ENCODE data around the gene SIK3. TPM values are rescaled to one million over a fixed set of nuclear protein-coding genes. Genes with fewer than 3 reads are reported as not detected.

The SIK3 gene
- total RNA-seq, 1 experiment from 2014 or later, result 34.4 TPM

DNA sequence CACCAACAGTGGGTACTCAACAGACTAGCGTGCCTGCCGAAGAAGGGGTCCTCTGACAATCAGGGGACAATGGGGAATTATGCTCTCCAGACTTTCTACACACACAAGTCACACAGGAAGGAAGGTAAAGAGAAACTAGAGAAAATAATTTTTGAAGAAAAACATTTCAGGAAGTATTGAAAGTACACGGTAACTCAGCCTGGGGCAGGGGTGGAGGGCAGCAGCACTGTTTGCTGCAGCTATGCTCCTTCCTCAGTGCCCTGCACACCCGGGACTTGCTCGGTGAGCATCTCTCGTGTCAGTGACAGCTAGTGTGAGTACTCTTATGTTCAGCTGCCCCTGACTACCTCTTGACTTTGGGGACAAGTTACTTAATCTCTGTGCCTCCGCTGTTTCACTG is 242.8 kb downstream of the SIK3 start (continued):
- TF ChIP-seq, protein P1, sequence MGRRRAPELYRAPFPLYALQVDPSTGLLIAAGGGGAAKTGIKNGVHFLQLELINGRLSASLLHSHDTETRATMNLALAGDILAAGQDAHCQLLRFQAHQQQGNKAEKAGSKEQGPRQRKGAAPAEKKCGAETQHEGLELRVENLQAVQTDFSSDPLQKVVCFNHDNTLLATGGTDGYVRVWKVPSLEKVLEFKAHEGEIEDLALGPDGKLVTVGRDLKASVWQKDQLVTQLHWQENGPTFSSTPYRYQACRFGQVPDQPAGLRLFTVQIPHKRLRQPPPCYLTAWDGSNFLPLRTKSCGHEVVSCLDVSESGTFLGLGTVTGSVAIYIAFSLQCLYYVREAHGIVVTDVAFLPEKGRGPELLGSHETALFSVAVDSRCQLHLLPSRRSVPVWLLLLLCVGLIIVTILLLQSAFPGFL (CRISPR knock-in tag; IDR thresholded peaks at IDR 0.05; ENCODE audit: borderline replicate concordance), result no peak
- TF ChIP-seq NR3C1 (CRISPR knock-in tag; conservative IDR thresholded peaks at IDR 0.05; ENCODE audit: low read depth), result no peak

- no peaks in the 10 kb centered on the region; the same call in 1 of the 2 replicates for H3K27me3 Mint-ChIP-seq (ENCODE audit: low read depth)
- H3K4me1 Mint-ChIP-seq, result no peaks in the 10 kb centered on the region
- ATAC-seq (no peak), DNase-seq (ENCODE audit: low spot score) (no peak)
- H3K4me3 Mint-ChIP-seq, result no peak overlapping the region
- peaks cover 21% of the 10 kb centered on the region for H3K36me3 Mint-ChIP-seq
- CTCF ChIA-PET, result interaction anchor here (1.3 to 2.5 kb wide), 2 partner anchors 62 to 63 kb away, joined by 4 to 10 read pairs; partner anchors contain the start of gene APOA5
- no peaks in the 10 kb centered on the region for H3K9me3 Mint-ChIP-seq
- POLR2A ChIA-PET, result no interaction called here
- TF ChIP-seq SP1 (CRISPR knock-in tag; conservative IDR thresholded peaks at IDR 0.05), result no peak
- no peak for TF ChIP-seq CREM (CRISPR knock-in tag; IDR thresholded peaks at IDR 0.05)
- TF ChIP-seq, protein P2, sequence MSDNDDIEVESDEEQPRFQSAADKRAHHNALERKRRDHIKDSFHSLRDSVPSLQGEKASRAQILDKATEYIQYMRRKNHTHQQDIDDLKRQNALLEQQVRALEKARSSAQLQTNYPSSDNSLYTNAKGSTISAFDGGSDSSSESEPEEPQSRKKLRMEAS (CRISPR knock-in tag; IDR thresholded peaks at IDR 0.05), result no peak
- TF ChIP-seq EMX1 (CRISPR knock-in tag; IDR thresholded peaks at IDR 0.05), result no peak
- TF ChIP-seq RELA (CRISPR knock-in tag; IDR thresholded peaks at IDR 0.05; ENCODE audit: borderline replicate concordance), result no peak
- TF ChIP-seq, protein P3, sequence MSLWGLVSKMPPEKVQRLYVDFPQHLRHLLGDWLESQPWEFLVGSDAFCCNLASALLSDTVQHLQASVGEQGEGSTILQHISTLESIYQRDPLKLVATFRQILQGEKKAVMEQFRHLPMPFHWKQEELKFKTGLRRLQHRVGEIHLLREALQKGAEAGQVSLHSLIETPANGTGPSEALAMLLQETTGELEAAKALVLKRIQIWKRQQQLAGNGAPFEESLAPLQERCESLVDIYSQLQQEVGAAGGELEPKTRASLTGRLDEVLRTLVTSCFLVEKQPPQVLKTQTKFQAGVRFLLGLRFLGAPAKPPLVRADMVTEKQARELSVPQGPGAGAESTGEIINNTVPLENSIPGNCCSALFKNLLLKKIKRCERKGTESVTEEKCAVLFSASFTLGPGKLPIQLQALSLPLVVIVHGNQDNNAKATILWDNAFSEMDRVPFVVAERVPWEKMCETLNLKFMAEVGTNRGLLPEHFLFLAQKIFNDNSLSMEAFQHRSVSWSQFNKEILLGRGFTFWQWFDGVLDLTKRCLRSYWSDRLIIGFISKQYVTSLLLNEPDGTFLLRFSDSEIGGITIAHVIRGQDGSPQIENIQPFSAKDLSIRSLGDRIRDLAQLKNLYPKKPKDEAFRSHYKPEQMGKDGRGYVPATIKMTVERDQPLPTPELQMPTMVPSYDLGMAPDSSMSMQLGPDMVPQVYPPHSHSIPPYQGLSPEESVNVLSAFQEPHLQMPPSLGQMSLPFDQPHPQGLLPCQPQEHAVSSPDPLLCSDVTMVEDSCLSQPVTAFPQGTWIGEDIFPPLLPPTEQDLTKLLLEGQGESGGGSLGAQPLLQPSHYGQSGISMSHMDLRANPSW (CRISPR knock-in tag; conservative IDR thresholded peaks at IDR 0.05; ENCODE audit: low read depth), result no peak
- no peak for TF ChIP-seq GTF2I (CRISPR knock-in tag; conservative IDR thresholded peaks at IDR 0.05)
- TF ChIP-seq ZNF219 (CRISPR knock-in tag; IDR thresholded peaks at IDR 0.05; ENCODE audit: borderline replicate concordance), result no peak
- TF ChIP-seq NFYB (CRISPR knock-in tag; conservative IDR thresholded peaks at IDR 0.05; ENCODE audit: low read depth), result no peak
- TF ChIP-seq ZNF396 (CRISPR knock-in tag; IDR thresholded peaks at IDR 0.05; ENCODE audit: borderline replicate concordance), result no peak
- no peak for TF ChIP-seq NR2C2 (CRISPR knock-in tag; IDR thresholded peaks at IDR 0.05)
- TF ChIP-seq IRF2 (CRISPR knock-in tag; IDR thresholded peaks at IDR 0.05; ENCODE audit: borderline replicate concordance, low read depth), result no peak
- TF ChIP-seq, protein P4, sequence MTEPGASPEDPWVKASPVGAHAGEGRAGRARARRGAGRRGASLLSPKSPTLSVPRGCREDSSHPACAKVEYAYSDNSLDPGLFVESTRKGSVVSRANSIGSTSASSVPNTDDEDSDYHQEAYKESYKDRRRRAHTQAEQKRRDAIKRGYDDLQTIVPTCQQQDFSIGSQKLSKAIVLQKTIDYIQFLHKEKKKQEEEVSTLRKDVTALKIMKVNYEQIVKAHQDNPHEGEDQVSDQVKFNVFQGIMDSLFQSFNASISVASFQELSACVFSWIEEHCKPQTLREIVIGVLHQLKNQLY (CRISPR knock-in tag; IDR thresholded peaks at IDR 0.05), result no peak
- TF ChIP-seq ZNF512 (CRISPR knock-in tag; IDR thresholded peaks at IDR 0.05; ENCODE audit: borderline replicate concordance), result no peak
- no peak for TF ChIP-seq ZNF138 (CRISPR knock-in tag; conservative IDR thresholded peaks at IDR 0.05)
- TF ChIP-seq IRF1 (CRISPR knock-in tag; IDR thresholded peaks at IDR 0.05), result no peak
- no peak for TF ChIP-seq ZBTB43 (CRISPR knock-in tag; IDR thresholded peaks at IDR 0.05)
- TF ChIP-seq FOXK1 (CRISPR knock-in tag; IDR thresholded peaks at IDR 0.05), result no peak
- H3K27ac Mint-ChIP-seq, result no peak overlapping the region
Measured at GRCh38 chr11:116853461-116854073, 244.7 kb downstream of the SIK3 start.

Measured in WTC11 (cell line).